ENCODE measurements around the gene LIPA.
"Not testable (repeated sequence)": the region's sequence is repeated elsewhere in the genome, so short reads cannot be mapped to it uniquely, and the experiment has no call there.

Gene LIPA

DNA sequence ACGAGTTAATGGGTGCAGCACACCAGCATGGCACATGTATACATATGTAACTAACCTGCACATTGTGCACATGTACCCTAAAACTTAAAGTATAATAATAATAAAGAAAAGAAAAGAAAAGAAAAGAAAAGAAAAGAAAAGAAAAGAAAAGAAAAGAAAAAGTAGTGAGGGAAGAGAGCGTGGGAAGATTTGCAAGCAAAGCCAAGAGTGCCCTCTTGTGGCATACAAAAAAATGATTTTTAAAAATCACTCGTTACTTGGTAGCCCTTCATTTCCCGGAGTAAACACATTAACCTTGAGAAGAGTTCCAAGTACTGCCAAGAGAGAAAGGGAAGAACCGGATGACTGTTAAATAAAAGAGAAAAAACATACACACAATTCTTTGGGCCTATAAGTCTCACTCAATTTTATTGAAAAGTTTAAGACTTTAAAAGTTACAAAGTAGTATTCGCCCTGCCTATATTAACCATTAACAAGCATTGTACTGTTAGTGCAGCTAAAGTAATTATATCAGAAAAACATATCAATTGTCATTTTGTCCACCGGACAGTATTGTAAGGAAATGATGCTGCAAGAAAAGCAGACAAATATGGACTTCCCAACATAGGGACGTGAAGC is 38.3 kb downstream of the LIPA start:
- H3K4me3 ChIP-seq (ENCODE audit: low read depth, low read length): no peak overlapping the region

DNA sequence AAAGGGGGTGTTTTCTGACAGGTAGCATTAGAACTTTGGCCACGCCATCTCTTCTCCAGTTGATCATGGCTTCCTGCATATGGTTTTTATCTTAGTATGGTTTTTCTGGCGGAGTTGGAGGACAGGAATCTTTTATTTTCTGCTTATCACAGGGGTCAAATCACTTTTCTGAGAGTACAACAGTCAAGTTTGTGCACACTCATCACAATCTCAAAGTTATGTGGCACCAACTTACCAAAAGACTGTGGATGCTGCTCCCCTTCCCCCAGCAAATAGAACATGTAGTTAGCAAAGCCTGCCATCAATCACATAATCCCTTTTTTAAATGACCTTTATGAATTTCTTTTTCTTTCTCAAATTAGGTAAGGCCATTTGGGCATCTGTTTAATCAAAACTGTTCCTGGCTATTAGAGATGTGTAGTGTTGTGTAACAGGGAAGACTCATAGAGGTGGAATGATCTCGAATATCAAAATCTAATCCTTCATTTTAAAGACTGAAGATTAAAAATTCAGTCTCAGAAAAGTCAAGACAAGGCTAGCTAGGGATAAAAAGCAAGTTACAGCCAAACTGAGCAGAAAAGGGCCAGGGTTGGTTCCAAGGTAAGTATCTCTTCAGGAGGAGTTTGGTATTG is 40.7 kb downstream of the LIPA start:
- no peak overlapping the region for H3K4me3 ChIP-seq (ENCODE audit: low read depth, low read length)

DNA sequence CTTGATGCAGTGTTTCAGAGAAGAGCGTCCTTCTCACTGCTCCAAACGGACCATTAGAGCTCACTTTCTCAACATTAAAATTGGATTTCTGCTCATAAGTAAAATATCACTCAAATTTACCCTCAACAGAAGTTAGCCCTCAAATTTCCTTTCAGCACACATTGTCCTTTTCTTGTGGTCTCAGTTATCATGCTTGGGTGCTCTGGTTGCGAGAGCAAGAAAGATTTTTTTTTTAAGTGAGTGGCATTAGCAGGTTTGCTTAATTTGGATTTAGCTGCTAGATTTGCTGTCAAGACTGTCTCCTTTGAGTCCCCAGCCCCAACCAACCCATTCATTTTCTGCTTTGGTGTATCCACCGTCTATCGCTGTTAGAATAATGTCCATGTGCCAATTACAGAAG is 41.9 kb downstream of the LIPA start:
- H3K4me3 ChIP-seq (ENCODE audit: low read depth, low read length): no peak overlapping the region

DNA sequence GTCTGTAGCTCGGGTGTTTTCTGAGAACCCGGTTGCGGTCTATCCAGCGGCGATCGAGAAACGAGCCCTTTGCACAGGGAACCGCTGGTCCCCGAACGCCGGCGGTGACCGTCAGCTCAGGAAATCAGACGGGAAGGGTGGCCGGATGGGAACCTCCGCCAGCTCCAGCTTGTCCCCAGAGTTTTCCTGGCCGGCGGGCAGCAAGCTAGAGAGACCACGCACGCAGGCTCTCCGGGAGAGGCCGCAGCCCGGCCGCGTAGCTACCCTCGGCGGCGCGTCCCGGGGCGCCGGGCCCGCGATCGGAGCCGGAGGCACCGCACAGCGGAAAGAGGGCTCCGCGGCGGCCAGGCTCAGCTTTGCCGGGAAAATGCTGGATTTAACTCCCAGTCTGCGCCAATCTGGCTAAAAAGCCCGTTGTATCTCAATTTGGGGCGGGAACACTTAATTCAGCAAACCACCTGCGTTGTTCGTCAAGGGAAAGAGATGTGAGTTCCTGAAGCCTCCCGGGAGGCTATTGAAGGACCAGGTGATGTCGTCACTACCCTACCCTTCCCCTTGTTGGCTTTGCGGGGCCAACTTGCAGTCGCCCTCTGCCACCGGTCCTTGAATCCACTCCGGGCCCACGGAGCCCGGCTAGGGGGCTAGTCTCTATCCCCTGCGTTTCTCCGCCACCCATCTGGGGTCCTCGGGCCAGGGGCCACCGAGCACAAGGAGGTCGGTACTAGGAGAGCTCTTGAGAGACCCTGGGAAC is 43.6 kb downstream of the LIPA start:
- H3K4me3 ChIP-seq (ENCODE audit: low read depth, low read length): peak overlapping the region; percentile 51

DNA sequence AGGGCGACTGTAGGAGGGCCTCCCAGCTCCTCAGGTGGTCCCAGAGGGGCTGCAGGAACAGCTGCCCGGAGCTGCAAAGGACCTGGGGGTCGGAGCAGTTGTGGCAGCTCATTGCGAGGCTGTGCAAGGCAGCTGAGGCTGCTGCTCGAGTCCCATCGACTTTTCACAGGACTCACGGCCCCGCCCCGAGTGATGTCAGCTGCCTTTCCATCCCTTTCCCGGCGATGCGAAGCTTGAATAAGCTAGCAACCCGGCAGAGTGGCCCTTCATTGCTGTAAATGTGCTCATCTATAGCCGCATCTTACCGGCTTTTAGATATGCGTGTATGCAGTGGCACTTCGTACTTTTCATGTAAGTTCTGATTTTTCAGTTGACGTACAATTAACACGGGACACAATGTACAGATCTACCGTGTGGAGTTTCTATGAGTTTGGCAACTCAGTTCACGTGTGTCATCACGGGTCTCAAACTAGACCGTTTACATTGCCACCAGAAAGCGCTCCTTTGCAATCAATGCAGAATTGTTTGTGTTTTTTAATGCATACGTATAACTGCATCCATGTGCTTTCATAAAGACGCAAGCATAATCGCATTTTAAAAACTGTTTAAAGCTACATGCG is 44.3 kb downstream of the LIPA start, which contains the start of gene CH25H:
Gene CH25H, minus strand, starts transcription at position 137 of the 620 bp plus-strand sequence. Its CDS starts 25 bp downstream, at position 112.
- H3K4me3 ChIP-seq (ENCODE audit: low read depth, low read length): peak within 1 kb of the TSS; percentile 51

DNA sequence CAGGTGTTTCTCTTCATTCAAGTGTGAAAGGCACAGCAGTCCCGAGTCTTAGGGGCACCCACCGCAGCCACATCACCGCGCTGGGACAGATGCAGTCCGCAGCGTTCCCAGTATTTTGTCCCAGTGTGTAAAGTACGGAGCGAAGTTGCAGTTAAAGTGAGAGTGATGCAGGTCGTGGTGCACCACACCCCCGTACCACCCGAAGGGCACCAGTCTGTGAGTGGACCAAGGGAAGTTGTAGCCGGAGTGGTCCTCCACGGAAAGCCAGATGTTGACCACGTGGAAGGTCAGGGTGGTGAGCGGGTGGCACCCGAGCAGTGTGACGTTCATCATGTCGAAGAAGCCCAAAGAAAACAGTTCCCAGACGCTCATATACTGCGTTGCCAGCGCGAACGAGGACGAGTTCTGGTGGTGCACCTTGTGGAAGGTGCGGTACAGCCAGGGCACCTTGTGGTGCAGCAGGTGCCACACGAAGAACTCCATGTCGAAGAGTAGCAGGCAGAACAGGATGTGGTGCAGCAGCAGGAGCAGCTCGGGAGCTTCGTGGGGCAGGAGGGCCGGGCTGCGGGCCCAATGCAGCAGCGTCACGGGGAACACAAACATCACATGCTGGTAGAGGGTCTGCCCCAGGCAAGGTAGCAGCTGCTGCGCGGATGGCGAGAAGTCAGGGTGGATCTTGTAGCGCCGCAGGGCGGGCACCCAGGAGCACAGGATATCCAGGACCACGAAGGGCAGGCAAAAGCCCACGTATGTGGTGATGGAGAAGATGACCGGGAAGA is 45.0 kb downstream of the LIPA start:
- H3K4me3 ChIP-seq (ENCODE audit: low read depth, low read length): peak overlapping the region; percentile 51

DNA sequence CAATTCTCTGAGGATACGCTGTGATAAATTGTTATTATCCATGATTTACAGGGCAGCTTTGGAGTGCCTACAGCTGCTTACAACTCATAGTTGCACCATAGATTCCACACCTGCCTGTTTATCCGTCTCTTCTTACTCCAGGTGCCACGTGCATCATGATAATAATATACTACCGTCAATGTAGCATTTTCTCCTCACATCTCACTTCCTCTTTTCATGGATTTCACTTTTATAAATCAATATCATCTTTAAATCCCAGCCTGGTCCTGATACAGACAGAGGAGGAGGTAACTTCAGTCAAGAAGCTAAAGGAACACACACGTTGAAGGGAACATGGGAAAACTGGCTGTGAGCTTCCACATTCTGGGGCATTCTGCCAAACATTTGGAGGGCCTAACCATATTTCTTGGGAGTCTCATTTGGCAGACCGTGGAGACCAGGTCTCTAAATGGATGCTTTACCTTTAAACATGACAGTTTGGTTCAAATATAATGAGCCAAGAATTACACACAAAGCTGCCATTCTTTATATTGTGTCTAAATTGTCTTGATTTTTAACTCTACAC is 46.9 kb downstream of the LIPA start:
- no peak overlapping the region for H3K4me3 ChIP-seq (ENCODE audit: low read depth, low read length)

DNA sequence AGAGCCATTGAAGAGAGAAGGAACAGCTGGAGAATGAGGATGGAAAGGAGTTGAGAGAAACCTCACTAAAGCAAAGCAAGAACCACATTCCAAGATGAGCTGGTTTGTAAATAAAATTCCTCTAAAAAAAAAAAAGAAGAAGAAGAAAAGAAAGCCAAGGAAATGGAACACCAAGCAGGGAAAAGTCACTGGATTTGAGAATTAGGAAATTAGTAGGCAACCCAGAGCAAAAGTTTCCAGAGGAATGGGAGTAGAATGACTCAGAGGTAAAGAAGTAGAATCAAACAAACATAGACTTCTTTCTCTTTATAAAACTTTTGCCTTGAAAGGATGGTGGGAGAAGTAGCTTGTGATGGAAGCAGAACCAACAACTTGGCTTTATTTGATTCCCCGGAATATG is 48.3 kb downstream of the LIPA start:
- no peak overlapping the region for H3K4me3 ChIP-seq (ENCODE audit: low read depth, low read length)

DNA sequence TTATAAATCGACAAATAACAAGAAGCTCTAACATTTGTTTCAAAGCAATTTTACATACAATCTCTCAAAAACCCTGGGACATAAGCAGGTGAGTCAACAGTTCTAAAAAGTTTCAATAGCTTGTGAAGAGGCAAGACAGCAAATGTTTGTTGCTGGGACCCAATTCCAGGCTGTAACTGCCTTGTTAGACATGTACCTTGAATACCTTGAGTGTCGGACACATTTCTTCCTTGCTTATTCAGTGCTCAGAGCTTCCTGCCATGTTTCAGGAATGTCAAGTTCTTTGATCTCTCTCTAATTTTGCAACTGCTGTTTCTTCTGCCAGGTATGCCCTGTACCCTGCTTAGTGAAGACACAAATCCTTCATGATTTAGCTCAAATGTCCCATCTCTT is 49.5 kb downstream of the LIPA start:
- no peak overlapping the region for H3K4me3 ChIP-seq (ENCODE audit: low read depth, low read length)

DNA sequence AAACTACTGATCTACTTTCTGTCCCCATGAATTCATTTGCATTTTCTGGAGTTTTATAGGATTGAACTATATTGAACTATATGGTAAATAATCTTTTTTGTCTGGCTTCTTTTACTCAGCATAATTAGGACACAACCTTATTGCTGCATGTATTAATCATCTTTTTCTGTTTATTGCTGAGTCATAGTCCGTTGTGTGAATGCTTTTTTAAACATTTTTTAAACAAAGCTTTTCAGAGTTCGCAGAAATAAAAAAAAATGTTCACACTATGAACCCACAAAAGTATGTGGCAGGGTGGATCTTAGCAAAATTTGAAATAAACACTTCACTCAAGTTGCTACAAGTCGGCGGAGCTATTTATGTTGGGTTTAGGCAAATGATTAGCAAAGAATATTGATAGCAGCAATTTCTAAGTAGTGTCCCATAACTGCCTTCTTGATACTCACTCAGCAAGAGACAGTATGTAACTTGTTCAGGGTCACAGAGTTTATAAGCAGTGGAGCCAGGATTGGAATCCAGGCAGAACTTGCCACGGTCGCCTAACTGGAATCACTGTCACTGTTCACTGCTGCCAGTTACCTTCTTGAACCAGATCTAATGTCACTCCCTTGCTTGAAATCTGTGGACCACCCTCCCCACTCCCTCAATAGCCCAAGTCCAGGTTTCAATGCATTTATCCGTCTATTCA is 50.1 kb downstream of the LIPA start:
- H3K4me3 ChIP-seq (ENCODE audit: low read depth, low read length): no peak overlapping the region

DNA sequence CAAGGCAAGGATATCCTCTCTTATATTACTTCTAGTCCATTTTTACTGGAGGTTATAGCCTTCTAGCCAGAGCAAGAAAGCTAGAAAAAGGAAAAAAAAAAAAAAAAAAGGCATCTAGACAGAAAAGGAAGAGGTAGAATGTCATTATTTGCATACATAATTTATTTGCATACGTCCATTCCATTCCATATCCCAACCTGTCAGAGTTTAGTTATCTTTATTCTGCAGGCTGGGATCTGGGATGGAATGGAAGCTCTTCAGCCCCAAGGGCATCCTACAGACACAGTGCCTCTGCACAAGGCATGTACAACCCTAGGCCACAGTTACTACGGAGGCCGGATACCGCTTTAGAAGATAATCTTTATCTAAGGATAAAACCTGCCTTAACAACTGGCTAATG is 54.1 kb downstream of the LIPA start:
- no peak overlapping the region for H3K4me3 ChIP-seq (ENCODE audit: low read depth, low read length)

DNA sequence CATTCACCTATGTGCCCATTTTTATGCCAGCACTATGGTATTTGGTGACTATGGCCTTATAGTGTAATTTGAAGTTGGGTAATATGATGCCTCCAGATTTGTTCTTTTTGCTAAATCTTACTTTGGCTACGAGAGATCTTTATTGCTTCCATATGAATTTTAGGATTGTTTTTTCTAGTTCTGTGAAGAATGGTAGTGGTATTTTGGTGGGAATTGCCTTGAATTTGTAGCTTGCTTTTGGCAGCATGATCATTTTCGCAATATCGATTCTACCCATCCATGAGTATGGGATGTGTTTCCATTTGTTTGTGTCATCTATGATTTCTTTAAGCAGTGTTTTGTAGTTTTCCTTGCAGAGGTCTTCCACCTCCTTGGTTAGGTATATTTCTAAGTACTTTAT is 60.3 kb downstream of the LIPA start:
- not testable (repeated sequence) for H3K4me3 ChIP-seq (ENCODE audit: low read depth, low read length)

DNA sequence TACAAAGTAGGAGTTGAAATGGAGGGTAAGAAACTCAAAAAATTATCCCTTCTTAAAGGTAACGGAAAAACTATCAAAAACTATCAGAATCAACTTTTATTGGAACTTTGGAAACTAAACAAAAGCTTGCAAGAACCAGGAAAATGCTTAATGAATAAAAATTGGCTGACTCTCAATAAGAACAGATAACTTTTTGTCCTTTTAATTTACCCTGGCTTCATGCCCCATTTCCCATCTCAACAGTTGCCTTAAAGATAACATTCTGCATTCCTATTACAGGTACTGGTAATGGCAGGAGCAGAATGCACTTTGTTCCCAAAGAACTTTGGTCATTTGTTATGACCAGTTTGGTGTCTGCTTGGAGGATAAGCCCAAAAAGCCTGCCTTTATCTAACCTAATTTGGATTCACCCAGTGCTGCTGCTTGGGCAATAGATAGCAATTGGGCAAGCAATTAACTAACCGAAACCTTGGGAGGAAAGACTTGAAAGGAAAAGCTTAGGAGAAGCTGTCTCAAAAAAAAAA is 62.3 kb downstream of the LIPA start:
- H3K4me3 ChIP-seq (ENCODE audit: low read depth, low read length): no peak overlapping the region

DNA sequence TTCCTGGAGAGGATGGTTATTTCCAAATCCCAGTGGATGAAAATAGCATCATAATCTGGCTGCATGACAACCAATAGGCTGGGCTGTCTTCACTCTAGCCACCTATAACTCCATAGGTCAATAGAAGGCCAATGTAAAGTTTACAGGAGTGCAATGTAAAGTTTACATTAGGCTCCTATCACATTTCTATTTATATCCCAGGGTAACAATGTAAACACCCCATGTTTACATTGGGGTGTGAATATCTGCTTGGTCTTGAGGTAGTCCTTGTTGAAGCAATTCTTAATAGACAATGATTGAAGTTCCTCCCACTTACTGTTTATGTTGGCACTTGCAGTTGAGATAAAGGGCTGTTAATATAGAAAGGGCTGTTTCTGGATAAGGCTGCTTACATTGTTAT is 65.9 kb downstream of the LIPA start:
- H3K4me3 ChIP-seq (ENCODE audit: low read depth, low read length): no peak overlapping the region

DNA sequence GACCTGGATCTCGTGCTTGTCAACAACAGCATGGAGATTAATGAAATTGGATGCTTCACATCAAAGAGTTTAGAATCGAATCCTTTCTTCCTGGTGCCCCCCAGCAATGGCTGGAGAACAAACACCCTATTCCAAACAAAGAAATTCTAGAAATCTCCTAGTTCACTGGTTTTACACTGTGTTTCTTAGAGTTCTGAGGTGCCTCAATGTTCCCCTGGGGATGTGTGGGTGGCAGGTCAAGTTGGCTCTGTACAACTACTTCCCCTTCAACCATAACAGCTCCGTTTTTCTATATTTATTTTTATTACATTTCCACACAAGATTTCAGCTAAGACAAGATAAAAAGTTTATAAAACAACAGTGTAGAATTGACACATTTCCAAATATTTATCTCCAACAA is 66.9 kb downstream of the LIPA start:
- H3K4me3 ChIP-seq (ENCODE audit: low read depth, low read length): no peak overlapping the region

DNA sequence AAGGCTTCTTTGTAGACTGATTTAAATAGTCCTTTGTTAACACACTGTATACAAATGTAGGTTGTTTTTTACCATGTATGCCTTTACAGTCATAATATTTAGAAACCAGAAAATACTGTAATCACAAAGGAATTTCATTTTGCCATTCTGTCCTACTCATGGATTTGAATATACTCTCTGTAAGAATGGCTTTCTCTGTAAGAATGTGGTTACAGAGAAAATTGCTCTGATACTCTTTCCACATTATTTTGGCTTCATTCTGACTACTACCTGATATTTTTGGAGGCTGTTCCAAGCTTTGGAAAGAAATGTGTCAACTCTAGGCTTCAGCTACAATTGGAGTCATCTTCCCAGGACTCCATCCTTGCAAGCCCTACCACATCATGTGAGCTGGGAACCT is 68.0 kb downstream of the LIPA start:
- H3K4me3 ChIP-seq (ENCODE audit: low read depth, low read length): no peak overlapping the region

DNA sequence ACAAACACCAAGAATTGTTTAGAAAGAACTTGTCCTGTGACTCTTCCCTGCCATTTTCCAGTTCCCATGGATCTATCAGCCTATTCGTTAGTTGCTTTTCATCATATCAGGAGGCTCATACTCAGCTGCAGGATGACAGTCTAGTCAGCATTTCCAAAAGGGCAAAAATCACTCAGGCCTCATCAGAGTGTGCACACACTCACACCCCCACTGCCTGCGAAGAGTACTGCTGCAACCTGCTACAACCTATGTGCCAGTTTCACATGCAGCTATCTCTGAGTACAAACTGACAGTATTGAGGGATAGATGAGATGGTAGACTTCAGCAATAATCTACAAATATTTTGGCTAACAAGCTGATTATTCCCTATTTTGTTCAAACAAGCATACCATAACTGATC is 68.7 kb downstream of the LIPA start:
- no peak overlapping the region for H3K4me3 ChIP-seq (ENCODE audit: low read depth, low read length)

DNA sequence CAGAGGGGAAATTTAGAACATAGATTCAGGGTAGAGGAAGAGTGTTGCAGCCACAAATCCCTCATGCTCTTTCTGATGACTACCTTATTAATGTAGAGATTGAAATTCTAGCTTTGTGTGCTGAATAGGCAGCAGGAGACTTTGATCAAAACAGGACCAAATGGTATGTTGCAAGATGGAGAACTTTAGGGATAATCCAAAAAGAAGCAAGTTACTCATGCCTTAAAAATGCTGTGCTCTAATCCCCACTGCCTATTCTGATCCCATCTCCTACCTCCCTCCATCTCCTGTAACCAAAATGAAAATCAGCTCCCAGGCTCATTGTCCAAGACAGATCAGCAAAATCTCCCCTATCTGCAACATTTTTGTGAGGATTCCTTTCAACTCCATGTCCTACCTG is 75.8 kb downstream of the LIPA start:
- no peak overlapping the region for H3K4me3 ChIP-seq (ENCODE audit: low read depth, low read length)

DNA sequence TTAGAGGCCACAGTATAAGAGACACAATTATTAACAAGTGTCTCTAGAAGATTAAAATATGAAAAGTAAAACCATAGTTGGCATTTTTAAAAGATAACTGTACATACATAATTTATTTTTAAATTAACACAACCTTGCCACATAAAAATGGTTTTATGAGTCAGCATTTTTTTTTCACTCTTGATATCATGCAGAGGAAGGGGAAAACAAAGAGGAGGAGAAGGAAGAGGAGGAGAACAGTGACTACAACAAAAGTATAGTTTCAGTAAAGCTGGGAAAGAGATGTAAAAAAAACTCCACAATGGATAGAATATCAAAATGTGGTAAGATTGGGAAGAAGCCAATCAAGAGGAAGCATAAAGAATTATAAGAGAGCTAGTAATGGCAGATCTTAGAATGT is 78.5 kb downstream of the LIPA start:
- no peak overlapping the region for H3K4me3 ChIP-seq (ENCODE audit: low read depth, low read length)

DNA sequence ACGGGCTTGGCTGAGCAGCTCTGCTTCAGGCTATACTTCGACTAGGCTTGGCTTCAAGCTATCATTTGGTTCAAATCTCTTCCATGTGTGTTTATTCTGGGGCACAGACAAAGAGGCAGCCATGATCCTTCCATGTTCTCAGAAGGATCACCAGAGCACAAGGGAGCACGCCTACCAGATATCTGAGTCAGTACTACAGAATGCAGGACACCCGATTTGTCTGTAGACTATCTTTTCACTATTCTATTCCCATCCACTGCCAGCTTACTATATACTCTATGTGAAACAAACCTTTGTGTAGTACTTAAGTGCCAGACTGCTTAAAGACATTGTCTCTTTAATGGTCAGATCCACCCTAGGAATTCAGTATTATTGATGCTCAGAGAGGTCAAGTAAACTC is 79.6 kb downstream of the LIPA start:
- H3K4me3 ChIP-seq (ENCODE audit: low read depth, low read length): no peak overlapping the region
